DOHH2 (cell line): ENCODE measurements around the gene TTLL13.
A peak's percentile ranks its signal among the peaks of the same experiment; 100 is the strongest.
"Not testable (repeated sequence)": the region's sequence is repeated elsewhere in the genome, so short reads cannot be mapped to it uniquely, and the experiment has no call there.

Experiments
- H3F3A ChIP-seq: fragments of 200-600 bp; sonication (generic), shearing (Covaris generic); 2 replicates; pipeline ENCODE4 v1.6.0; 2016; ENCODE audit warnings: antibody characterized with exemption, mild to moderate bottlenecking; ENCODE audit not compliant: control insufficient read depth, insufficient read depth
- H3K27ac ChIP-seq: fragments of 200-600 bp; sonication (generic); 2 replicates; pipeline ENCODE4 v1.5.1; 2014; ENCODE audit warnings: low read depth, mild to moderate bottlenecking, low read length, moderate library complexity
- H3K27me3 ChIP-seq: fragments of 200-600 bp; sonication (generic); 2 replicates; pipeline ENCODE4 v1.6.1; 2014; ENCODE audit warnings: mild to moderate bottlenecking, low read length, mixed read lengths; ENCODE audit not compliant: control insufficient read depth
- H3K36me3 ChIP-seq: fragments of 200-600 bp; sonication (generic); 2 replicates; pipeline ENCODE4 v1.6.1; 2014; ENCODE audit warnings: mild to moderate bottlenecking, low read length, moderate library complexity, mixed read lengths; ENCODE audit not compliant: control insufficient read depth
- H3K4me1 ChIP-seq: fragments of 200-600 bp; sonication (generic); 2 replicates; pipeline ENCODE4 v1.6.1; 2014; ENCODE audit warnings: mild to moderate bottlenecking, low read length, mixed read lengths; ENCODE audit not compliant: control insufficient read depth
- H3K4me2 ChIP-seq: fragments of 200-600 bp; sonication (generic); 2 replicates; pipeline ENCODE4 v1.6.0; 2014; ENCODE audit warnings: mild to moderate bottlenecking, low read length, moderate library complexity
- H3K4me3 ChIP-seq: fragments of 200-600 bp; sonication (generic); 2 replicates; pipeline ENCODE4 v1.5.1; 2014; ENCODE audit warnings: mild to moderate bottlenecking, low read length, mixed read lengths
- H3K79me2 ChIP-seq: fragments of 200-600 bp; sonication (generic); 2 replicates; pipeline ENCODE4 v1.6.1; 2014; ENCODE audit warnings: mild to moderate bottlenecking, low read length, mixed read lengths; ENCODE audit not compliant: control insufficient read depth
- H3K9me2 ChIP-seq: fragments of 200-600 bp; sonication (generic); replicated peaks from 2 replicates; pipeline ENCODE4 v1.6.1; 2014; ENCODE audit warnings: mild to moderate bottlenecking, low read length, mixed read lengths; ENCODE audit not compliant: control insufficient read depth
- H3K9me3 ChIP-seq: fragments of 200-600 bp; sonication (generic); 2 replicates; pipeline ENCODE4 v1.6.1; 2014; ENCODE audit warnings: antibody characterized with exemption, low read length, mixed read lengths; ENCODE audit not compliant: control insufficient read depth, insufficient read depth
- H4K20me1 ChIP-seq: fragments of 200-600 bp; sonication (generic); 2 replicates; pipeline ENCODE4 v1.6.0; 2014; ENCODE audit warnings: low read depth, mild to moderate bottlenecking, antibody characterized with exemption, low read length, moderate library complexity; ENCODE audit not compliant: control insufficient read depth, insufficient read depth
- CTCF ChIP-seq: fragments of 200-600 bp; sonication (generic); IDR thresholded peaks from one replicate; pipeline ENCODE4 v1.5.1; 2014; ENCODE audit warnings: antibody characterized with exemption, mild to moderate bottlenecking, low read depth, low read length; ENCODE audit not compliant: poor library complexity, severe bottlenecking
- EZH2phosphoT487 ChIP-seq: fragments of 200-600 bp; sonication (generic); IDR thresholded peaks from 2 replicates; pipeline ENCODE4 v1.6.1; 2017; ENCODE audit warnings: borderline replicate concordance, mild to moderate bottlenecking, antibody characterized with exemption, low read length, moderate library complexity, mixed read lengths

The TTLL13 gene

DNA sequence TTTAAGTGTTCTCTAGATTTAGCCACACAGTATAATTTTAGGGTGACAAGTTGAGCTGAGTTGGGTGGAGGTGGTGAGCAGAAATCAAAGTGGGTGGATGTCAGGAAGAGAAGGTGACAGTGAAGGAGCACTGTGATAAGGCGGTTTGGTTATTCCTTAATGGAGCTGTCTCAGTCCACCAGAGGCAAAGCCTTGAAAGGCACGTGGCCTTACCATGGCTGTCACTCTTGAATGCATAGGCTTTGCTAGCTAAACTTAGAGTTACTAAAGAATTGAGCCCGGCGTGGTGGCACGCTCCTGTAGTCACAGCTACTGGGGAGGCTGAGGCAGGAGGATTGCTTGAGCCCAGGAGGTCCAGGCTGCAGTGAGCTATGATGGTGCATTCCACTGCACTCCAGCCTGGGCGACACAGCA, 560 bp upstream of the TTLL13 start:
- H3K27ac ChIP-seq, result no peak overlapping the region

DNA sequence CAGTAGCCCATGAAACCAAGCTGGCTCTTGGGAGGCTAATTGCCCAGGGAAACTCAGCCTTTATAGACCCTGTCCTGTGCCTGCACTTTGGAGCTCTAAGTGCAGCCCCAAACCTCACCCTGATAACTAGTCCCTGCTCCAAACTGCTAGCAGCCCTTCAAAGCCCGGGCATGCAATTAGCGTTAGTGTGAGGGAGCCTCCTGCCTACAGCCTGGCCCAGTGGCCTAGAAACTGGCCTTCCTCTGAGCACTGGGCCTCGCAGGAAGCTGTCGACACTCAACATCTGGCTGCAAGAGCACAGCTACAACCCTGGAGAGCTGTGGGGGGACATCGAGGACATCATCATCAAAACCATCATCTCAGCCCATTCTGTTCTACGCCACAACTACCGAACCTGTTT, 8.4 kb downstream of the TTLL13 start:
- Histone ChIP-seq H3K4me2 (no peak overlapping the region), H3K36me3 (no peaks in the 10 kb centered on the region), H3K27me3 (no peaks in the 10 kb centered on the region), H4K20me1 (no peaks in the 10 kb centered on the region), H3K9me2 (no peaks in the 10 kb centered on the region), H3K27ac (no peak overlapping the region), H3K4me3 (no peak overlapping the region), H3K9me3 (no peaks in the 10 kb centered on the region), H3F3A (no peaks in the 10 kb centered on the region), H3K79me2 (no peaks in the 10 kb centered on the region), H3K4me1 (no peaks in the 10 kb centered on the region)
- TF ChIP-seq EZH2phosphoT487 (no peak), CTCF (no peak)

More for the DNA sequence above, 560 bp upstream of the TTLL13 start:
- H3K9me2 ChIP-seq, result no peaks in the 10 kb centered on the region
- peak overlapping the region; percentile 97 for H3K4me2 ChIP-seq
- peaks cover 10% of the 10 kb centered on the region for H3K4me1 ChIP-seq
- H3F3A ChIP-seq, result peaks cover 7% of the 10 kb centered on the region; the same call in 1 of the 2 replicates
- H3K9me3 ChIP-seq, result no peaks in the 10 kb centered on the region
- no peaks in the 10 kb centered on the region for H3K79me2 ChIP-seq
- no peaks in the 10 kb centered on the region for H3K36me3 ChIP-seq
- TF ChIP-seq CTCF (no peak), EZH2phosphoT487 (no peak)
- peak overlapping the region; percentile 75 for H3K4me3 ChIP-seq
- H4K20me1 ChIP-seq, result no peaks in the 10 kb centered on the region
- peaks cover 4% of the 10 kb centered on the region; the same call in 1 of the 2 replicates for H3K27me3 ChIP-seq

DNA sequence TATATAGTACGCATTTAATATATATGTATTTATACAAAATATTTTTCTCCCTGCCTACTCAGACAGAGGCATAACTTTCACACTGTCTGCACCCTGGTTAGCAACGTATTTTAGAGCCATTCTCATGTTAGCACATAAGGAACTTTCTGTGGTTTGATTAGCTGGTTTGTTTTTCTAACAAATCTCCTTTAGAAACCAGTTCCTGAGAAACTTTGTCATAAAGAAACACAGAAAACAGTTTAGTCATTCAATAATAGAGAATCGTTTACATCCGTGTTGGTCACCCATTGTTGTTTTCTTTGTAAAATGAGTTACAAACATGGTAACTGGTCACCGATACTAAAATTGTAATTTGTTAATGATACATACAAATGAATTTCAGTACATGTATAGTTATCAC, 10.2 kb downstream of the TTLL13 start:
- no peaks in the 10 kb centered on the region for H3K9me2 ChIP-seq
- H3K4me2 ChIP-seq, result no peak overlapping the region
- peaks cover 2% of the 10 kb centered on the region for H3K79me2 ChIP-seq

DNA sequence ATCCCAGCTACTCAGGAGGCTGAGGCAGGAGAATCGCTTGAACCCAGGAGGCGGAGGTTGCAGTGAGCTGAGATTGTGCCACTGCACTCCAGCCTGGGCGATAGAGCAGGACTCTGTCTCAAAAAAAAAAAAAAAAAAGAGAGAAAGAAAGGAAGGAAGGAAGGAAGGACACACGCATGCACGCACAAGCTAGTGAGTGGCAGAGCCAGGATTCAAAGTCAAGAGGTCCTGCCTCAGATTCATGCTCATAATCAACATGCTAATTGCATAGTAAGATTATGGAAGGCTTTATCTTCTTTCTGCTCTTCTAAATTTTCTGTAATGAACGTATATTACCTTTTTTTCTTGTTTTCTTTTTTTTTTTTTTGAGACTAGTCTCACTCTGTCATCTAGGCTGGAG, 11.4 kb downstream of the TTLL13 start:
- H4K20me1 ChIP-seq, H3K9me3 ChIP-seq, H3K36me3 ChIP-seq, H3K27me3 ChIP-seq, H3K9me2 ChIP-seq, H3K4me2 ChIP-seq, H3F3A ChIP-seq, H3K27ac ChIP-seq, H3K4me3 ChIP-seq: not testable (repeated sequence)
- Histone ChIP-seq H3K4me1 (peaks cover 18% of the 10 kb centered on the region), H3K79me2 (peaks cover 10% of the 10 kb centered on the region)

More for the DNA sequence above, 10.2 kb downstream of the TTLL13 start:
- Histone ChIP-seq H3K27me3 (no peaks in the 10 kb centered on the region), H3K4me1 (peaks cover 12% of the 10 kb centered on the region), H4K20me1 (no peaks in the 10 kb centered on the region), H3K36me3 (no peaks in the 10 kb centered on the region), H3K9me3 (no peaks in the 10 kb centered on the region), H3F3A (peaks cover 8% of the 10 kb centered on the region; the same call in 1 of the 2 replicates), H3K27ac (no peak overlapping the region), H3K4me3 (no peak overlapping the region)
- TF ChIP-seq EZH2phosphoT487, result no peak
- TF ChIP-seq CTCF, result no peak
